SU-DHL-6 (cell line): ENCODE measurements around the gene AGPAT3.

Source experiments
- EZH2phosphoT487 ChIP-seq: fragments of 200-600 bp; sonication (generic), shearing (Covaris generic); conservative IDR thresholded peaks from 2 replicates; pipeline ENCODE4 v1.6.1; 2018; ENCODE audit warnings: mild to moderate bottlenecking, antibody characterized with exemption, low read length, moderate library complexity, mixed read lengths
- TF ChIP-seq, protein P1 (sequence below): fragments of 200-600 bp; sonication (generic); IDR thresholded peaks from one replicate; pipeline ENCODE4 v1.5.1; 2017; ENCODE audit warnings: antibody characterized with exemption, mild to moderate bottlenecking, low read length, moderate library complexity; ENCODE audit not compliant: insufficient read depth, poor library complexity, severe bottlenecking

DNA sequence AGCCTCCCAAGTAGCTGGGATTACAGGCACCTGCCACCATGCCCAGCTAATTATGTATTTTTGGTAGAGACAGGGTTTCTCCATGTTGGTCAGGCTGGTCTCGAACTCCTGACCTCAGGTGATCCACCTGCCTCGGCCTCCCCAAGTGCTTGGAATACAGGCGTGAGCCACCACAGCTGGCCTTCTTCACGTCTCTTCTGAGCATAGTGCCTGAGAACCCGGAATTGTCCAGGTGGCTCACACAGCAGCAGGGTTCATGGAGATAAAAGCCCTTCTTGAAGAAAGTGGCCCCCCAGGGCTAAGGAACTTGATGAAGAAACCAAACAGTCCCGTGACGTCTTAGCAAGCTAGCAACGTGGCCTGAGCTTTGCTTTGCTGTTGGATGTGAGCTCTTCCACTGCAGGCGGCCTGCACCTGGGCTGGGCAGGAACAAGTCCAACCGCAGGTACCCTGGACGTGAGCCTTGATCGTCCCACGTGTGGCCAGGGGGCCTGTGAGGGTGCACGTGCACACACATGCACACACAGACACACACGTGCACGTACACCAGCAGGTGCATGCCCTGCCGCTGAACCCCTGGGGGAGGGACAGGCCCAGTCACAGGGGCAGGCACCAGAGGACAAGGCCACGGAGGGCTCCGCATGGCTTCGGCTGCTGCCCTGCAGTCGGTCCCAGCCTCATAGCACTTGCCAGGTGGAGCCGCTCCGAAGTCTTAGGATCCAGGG, 123.6 kb downstream of the AGPAT3 start:
- TF ChIP-seq, protein P1, sequence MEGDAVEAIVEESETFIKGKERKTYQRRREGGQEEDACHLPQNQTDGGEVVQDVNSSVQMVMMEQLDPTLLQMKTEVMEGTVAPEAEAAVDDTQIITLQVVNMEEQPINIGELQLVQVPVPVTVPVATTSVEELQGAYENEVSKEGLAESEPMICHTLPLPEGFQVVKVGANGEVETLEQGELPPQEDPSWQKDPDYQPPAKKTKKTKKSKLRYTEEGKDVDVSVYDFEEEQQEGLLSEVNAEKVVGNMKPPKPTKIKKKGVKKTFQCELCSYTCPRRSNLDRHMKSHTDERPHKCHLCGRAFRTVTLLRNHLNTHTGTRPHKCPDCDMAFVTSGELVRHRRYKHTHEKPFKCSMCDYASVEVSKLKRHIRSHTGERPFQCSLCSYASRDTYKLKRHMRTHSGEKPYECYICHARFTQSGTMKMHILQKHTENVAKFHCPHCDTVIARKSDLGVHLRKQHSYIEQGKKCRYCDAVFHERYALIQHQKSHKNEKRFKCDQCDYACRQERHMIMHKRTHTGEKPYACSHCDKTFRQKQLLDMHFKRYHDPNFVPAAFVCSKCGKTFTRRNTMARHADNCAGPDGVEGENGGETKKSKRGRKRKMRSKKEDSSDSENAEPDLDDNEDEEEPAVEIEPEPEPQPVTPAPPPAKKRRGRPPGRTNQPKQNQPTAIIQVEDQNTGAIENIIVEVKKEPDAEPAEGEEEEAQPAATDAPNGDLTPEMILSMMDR: no peak
- TF ChIP-seq EZH2phosphoT487: no peak
